GM21515 (cell line): ENCODE data around the gene DRICH1.
"Not testable (repeated sequence)": the region's sequence is repeated elsewhere in the genome, so short reads cannot be mapped to it uniquely, and the experiment has no call there.

ENCODE experiments used
- ATAC-seq: cut with Tn5 transposase; IDR thresholded peaks from one replicate; pipeline ENCODE4 v1.9.1; 2021; ENCODE audit not compliant: unreplicated experiment

Gene DRICH1

DNA sequence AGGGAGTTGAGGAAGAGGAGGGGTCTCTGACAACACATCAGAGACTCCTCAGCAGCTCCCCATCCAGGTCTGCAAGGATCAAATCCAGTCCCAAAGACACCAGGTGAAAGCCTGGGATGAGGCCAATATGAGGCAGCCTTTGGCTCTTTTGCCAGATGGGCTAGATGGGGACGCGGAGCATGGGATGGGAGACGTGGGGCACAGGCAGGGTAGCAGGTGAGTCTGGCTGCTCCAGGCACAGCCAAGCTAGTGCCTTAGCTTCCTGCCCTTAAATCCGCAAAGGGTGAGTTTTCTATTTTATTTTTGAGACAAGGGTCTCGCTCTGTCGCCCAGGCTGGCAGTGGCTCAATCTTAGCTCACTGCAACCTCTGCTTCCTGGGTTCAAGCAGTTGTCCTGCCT, 19.6 kb upstream of the DRICH1 start:
- ATAC-seq: no peak

DNA sequence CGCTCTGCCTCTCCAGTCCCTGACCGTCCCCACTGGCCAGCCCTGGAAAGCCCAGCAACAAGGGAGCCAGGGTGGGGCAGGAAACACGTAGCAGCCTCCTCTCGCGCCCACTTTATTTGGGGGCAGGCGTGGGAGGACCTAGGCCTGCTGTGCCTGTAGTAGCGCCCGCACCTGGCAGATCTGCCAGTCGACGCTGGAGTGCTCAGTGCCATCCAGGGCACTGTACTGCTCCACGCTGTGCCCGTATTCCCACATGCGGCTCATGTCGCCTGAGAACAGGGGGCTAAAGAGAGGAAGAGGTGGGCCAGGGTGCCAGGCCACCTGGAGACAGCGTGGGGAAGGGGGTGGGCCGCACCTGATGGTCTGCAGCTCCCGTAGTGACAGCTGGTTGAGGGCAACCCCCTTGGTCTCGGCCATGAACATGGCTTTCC, 17.0 kb upstream of the DRICH1 start:
- no peak for ATAC-seq

DNA sequence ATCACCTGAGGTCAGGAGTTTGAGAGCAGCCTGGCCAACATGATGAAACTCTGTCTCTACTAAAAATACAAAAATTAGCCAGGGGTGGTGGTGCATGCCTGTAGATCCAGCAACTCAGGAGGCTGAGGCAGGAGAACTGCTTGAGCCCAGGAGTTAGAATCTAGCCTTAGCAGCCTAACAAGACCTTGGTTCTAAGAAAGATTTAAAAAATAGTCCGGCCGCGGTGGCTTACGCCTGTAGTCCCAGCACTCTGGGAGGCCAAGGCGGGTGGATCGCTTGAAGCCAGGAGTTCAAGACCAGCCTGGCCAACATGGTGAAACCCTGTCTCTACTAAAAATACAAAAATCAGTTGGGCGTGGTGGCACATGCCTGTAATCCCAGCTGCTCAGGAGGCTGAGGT, 14.4 kb upstream of the DRICH1 start:
- not testable (repeated sequence) for ATAC-seq

DNA sequence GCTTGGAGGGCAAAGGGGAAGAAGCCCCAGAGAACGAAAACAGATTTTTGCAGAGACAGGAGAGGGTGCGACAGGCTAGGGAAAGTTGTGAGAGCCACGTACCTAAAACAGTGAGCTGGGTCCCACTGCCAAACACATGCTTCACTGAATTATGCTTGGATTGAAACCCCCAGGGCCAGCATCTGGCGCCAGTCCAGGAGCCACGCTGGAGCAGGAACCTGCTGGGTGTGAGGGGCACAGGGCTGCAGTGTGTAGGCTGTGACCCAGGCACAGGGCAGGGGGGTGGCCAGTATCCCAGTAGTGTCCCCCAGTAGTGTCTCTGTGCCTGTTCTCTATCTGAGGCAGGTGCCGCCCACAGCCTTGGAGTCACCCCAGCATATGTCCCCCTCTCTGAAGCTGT, 8.1 kb upstream of the DRICH1 start:
- not testable (repeated sequence) for ATAC-seq

DNA sequence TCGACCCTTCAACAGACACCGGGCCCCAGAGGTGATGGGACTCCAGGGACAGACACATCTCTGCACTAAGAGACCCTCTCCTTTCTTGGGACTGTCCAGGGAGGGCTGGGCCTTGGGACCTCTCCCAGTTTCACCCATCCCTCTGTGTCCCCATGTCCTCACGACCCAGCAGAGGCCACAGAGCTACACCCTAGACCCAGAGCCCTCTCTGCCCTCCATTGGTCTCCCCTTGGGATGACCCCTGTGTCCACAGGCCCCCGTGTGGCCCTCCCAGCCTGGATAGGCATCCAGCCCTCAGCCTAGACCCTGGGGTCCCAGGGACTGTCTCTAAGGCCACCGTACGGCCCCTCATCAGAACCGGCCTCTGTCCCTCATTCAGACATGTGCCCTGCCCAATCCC, 7.5 kb upstream of the DRICH1 start:
- ATAC-seq: no peak

- no peak for ATAC-seq
Observed at GRCh38 chr22:23638611-23639010, 6.5 kb upstream of the DRICH1 start.

- ATAC-seq: not testable (repeated sequence)
Observed at GRCh38 chr22:23635291-23635690, 3.2 kb upstream of the DRICH1 start.

- ATAC-seq: not testable (repeated sequence)
Observed at GRCh38 chr22:23628056-23628743, 3.9 kb downstream of the DRICH1 start.

- ATAC-seq: not testable (repeated sequence)
Observed at GRCh38 chr22:23627401-23628055, 4.6 kb downstream of the DRICH1 start.

DNA sequence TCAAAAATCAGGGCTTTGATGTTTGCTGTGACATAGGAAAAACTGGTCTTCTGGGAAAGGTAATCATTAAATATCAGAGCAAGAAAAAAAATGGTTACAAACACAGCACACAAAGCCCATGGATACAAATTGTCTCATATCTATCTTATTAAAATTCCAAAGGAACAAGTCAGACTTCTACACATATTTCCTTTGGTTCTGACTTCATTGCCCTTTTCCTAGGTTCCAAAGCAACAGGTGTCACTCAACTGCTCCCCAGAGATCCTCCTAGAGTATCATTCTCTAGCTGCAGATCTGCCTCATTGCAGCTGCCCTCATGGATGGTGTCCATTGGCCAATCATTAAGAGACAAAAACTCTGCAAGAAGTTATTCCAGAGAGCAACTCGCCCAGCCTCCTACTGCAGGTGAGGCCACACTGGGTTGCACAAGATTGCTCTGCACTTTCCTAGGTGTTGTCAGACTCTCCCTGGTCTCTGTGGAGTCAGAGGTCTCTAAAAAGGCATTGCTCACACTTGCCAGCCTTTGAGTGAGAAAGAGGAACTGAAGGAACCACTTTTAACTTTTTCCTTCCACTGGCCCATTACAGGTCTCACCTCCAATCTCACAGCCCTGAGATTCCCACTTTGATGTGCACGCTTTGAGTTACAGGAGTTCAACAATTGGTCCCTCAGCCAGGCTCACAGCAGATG, 5.7 kb downstream of the DRICH1 start:
- ATAC-seq: no peak

GRCh38 chr22:23622634-23623033, 9.5 kb downstream of the DRICH1 start:
- no peak for ATAC-seq

DNA sequence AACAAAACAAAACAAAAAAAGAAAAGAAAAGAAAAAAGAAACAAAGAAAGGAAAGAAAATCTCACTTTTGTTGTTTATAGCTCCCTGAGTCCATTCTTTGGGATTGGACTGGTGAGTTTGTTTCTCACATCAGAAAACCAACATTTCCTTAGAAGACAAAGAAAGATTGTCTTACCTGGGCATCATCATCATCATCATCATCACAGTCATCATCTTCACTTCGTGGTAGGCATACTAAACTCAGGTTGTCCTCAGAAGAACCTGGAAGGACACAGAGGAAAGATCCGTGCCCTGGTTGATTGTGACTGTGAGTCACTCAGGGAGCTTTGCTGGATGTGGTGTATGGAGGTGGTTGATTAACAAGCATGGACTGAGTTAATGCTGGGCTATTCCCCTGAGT, 10.2 kb downstream of the DRICH1 start:
- ATAC-seq: not testable (repeated sequence)

DNA sequence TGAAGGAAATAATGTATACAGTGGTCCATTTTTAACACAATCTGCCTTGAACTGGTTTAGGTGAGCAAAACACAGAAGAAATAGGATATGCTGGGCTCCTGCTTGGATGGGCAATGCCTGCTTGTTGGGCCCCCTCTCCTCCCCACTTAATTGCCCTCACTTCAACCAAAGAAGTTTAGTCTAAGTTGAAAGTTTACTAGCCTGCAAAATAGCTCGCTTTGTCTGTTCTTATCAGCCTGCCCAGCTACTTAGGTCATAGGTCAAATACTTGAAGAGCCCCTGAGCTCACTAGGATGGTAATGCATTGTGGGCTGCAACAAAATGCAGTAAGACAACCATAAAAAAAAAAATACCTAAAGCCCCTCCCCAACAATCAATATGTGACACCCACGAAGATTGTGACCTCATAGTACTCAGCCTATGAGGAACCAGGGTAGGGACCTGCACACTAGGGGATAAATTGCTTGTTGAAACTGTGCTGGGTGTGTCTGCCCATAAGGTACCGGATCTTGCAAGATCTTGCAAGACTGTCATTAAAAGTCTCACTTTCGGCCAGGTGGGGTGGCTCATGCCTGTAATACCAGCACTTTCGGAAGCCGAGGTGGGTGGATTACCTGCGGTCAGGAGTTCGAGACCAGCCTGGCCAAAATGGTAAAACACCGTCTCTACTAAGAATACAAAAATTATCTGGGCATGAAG, 10.9 kb downstream of the DRICH1 start:
- no peak for ATAC-seq

- ATAC-seq: no peak
Observed at GRCh38 chr22:23613193-23613972, 18.7 kb downstream of the DRICH1 start.

DNA sequence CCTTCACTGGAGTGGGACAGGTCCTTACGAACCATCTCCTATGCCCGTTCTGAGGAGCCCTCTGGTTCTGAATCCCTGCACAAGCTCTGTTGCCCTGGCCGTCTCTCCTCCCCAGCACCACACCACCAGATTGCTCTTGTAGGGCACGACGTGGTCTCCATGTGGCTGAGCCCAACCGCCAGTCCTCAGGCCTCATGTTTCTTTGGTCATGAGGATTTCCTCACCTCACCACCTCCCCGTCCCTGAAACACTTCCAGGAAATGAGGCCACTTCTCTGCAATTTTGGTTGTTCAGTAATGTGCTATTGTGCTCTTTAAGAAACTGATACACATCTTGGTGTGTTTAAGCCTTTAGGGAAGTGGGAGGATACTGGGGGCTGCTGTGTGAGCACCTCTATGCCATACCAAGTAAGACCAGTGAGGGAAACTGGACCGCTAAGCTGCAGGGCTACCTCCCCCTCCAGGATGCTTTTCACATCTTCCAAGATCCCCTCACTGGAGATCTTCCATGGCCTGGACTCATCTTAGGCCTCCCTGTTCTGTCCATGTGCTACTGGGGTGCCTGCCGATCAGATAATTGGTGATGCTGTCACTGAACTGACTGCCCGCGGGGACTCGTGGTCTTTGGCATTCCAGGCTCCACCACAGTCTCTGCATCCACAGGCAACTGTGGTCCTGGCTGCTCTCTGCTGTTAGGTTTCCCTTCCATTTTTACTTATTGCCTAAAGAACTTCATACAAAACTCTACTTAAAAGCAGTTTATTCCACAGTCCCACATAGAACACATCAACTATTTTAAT, 21.9 kb downstream of the DRICH1 start:
- no peak for ATAC-seq

GRCh38 chr22:23608583-23608982, 23.5 kb downstream of the DRICH1 start:
- no peak for ATAC-seq

GRCh38 chr22:23606204-23607131, 25.7 kb downstream of the DRICH1 start:
- no peak for ATAC-seq

GRCh38 chr22:23604939-23605712, 27.0 kb downstream of the DRICH1 start:
- ATAC-seq: no peak
